ENCODE results near the gene RMND5A.

DNA sequence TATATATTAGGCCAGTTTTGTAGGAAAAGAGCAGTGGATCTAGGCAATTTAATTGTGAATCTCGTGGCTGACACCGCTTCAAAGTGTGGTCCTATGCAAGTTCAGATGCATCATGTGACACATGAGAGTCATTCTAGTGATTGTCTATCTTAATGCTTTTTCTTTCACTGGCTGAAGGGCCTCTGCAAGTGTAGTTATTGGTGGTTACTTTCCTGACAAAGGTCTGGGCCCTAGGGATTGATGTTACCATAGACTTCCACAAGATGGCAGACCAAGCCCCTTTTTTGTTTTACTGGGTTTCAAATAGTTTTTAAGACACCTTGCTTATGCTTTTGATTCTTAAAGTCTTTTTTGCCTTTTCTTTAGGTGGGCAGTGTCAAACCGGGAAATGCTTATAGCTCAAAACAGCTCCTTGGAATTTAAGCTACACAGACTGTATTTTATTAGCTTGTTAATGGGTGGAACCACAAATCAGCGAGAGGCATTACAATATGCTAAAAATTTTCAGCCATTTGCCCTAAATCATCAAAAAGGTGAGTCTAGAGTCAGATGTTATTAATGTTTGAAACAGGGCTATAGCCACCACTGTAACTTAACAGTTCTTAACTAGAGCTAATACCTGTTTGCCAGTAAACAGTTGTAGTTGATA is 44.7 kb downstream of the RMND5A start:
- TF ChIP-seq EP300 (IDR thresholded peaks at IDR 0.05; ENCODE audit: borderline replicate concordance) = no peak
- TF ChIP-seq, protein P1, sequence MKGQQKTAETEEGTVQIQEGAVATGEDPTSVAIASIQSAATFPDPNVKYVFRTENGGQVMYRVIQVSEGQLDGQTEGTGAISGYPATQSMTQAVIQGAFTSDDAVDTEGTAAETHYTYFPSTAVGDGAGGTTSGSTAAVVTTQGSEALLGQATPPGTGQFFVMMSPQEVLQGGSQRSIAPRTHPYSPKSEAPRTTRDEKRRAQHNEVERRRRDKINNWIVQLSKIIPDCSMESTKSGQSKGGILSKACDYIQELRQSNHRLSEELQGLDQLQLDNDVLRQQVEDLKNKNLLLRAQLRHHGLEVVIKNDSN (IDR thresholded peaks at IDR 0.05) = no peak; the same call in 1 of the 2 replicates
- no peak for TF ChIP-seq CREB1 (IDR thresholded peaks at IDR 0.05; ENCODE audit: low read depth)
